ENCODE data around the gene DOCK4. TPM values are rescaled to one million over a fixed set of nuclear protein-coding genes. Genes with fewer than 3 reads are reported as not detected.

Gene DOCK4
- total and polyA plus RNA-seq, 2 of the 8 experiments (the other 6 are each of a cell fraction or from before 2014, with no cell fraction given): 5.1 to 23.6 TPM

GRCh38 chr7:111821046-111821445 is 385.2 kb downstream of the DOCK4 start (continued):
- no peak for TF ChIP-seq CHD2 (IDR thresholded peaks at IDR 0.05; ENCODE audit: low read length)
- TF ChIP-seq SUZ12 (IDR thresholded peaks at IDR 0.05; ENCODE audit: low read length): no peak
- TF ChIP-seq SIRT6 (IDR thresholded peaks at IDR 0.05; ENCODE audit: low read length): no peak

Measured in H1 (cell line).